ENCODE results near the gene IL22RA2. TPM values are rescaled to one million over a fixed set of nuclear protein-coding genes. Genes with fewer than 3 reads are reported as not detected.

Gene IL22RA2
- polyA plus RNA-seq, 3 donors: not detected

- no peak for TF ChIP-seq CTCF (IDR thresholded peaks at IDR 0.05)
- Mint-ChIP-seq H3K4me1 (peaks cover 28% of the 10 kb centered on the region), H3K27me3 (ENCODE audit: low read depth in 3 of 3) (no peaks in the 10 kb centered on the region), H3K36me3 (peaks cover 2 to 4% of the 10 kb centered on the region in 2 donors), H3K9me3 (peaks cover 3 to 12% (median 8%) of the 10 kb centered on the region in 7 donors), H3K4me3 (no peak overlapping the region), H3K27ac (no peak overlapping the region)
- Histone ChIP-seq H3K4me3 (replicated peaks in 1 of 3; ENCODE audit: low read depth in 2 of 3, low read length in 3 of 3) (no peak overlapping the region), H3K9me3 (replicated peaks in 1 of 2; ENCODE audit: control insufficient read depth in 1 of 2, insufficient read depth in 1 of 2, low read length in 2 of 2) (peaks cover 0 to 9% of the 10 kb centered on the region in 2 donors), H3K4me2 (replicated peaks; ENCODE audit: extremely low read depth, low read length, poor library complexity, severe bottlenecking) (no peak overlapping the region), H3K79me2 (ENCODE audit: insufficient read depth, low read length) (no peaks in the 10 kb centered on the region), H3K27me3 (ENCODE audit: control insufficient read depth in 2 of 2, insufficient read depth in 2 of 2, low read length in 2 of 2) (no peaks in the 10 kb centered on the region), H3K9ac (ENCODE audit: insufficient read depth, low read length, poor library complexity, severe bottlenecking) (no peak overlapping the region), H2AFZ (ENCODE audit: insufficient read depth, low read depth, low read length, poor library complexity, severe bottlenecking) (no peak overlapping the region), H4K20me1 (ENCODE audit: insufficient read depth, low read length) (no peaks in the 10 kb centered on the region), H3K36me3 (replicated peaks in 1 of 2; ENCODE audit: control insufficient read depth in 1 of 2, insufficient read depth in 2 of 2, low read length in 2 of 2) (no peaks in the 10 kb centered on the region), H3K27ac (ENCODE audit: low read depth in 1 of 2, low read length in 2 of 2) (no peak overlapping the region), H3K4me1 (ENCODE audit: control insufficient read depth in 1 of 2, insufficient read depth in 2 of 2, low read length in 2 of 2) (peaks cover 19 to 27% of the 10 kb centered on the region in 2 donors)
- intact Hi-C loops (cut with micrococcal nuclease): no loop called here
- 93% methylated on average over 3 of the region's 13 CpGs for WGBS (ENCODE audit: insufficient coverage)
- no peak for DNase-seq
Observed at GRCh38 chr6:137170266-137171052, 3.0 kb downstream of the IL22RA2 start.

- Histone ChIP-seq H3K9ac (ENCODE audit: insufficient read depth, low read length, poor library complexity, severe bottlenecking) (no peak overlapping the region), H3K4me2 (replicated peaks; ENCODE audit: extremely low read depth, low read length, poor library complexity, severe bottlenecking) (no peak overlapping the region), H4K20me1 (ENCODE audit: insufficient read depth, low read length) (no peaks in the 10 kb centered on the region), H3K79me2 (ENCODE audit: insufficient read depth, low read length) (no peaks in the 10 kb centered on the region), H3K4me3 (replicated peaks in 1 of 3; ENCODE audit: low read depth in 2 of 3, low read length in 3 of 3) (no peak overlapping the region), H2AFZ (ENCODE audit: insufficient read depth, low read depth, low read length, poor library complexity, severe bottlenecking) (no peak overlapping the region), H3K27me3 (ENCODE audit: control insufficient read depth in 2 of 2, insufficient read depth in 2 of 2, low read length in 2 of 2) (no peaks in the 10 kb centered on the region), H3K27ac (ENCODE audit: low read depth in 1 of 2, low read length in 2 of 2) (no peak overlapping the region), H3K9me3 (replicated peaks in 1 of 2; ENCODE audit: control insufficient read depth in 1 of 2, insufficient read depth in 1 of 2, low read length in 2 of 2) (peaks cover 9 to 11% of the 10 kb centered on the region in 2 donors), H3K36me3 (replicated peaks in 1 of 2; ENCODE audit: control insufficient read depth in 1 of 2, insufficient read depth in 2 of 2, low read length in 2 of 2) (no peaks in the 10 kb centered on the region), H3K4me1 (ENCODE audit: control insufficient read depth in 1 of 2, insufficient read depth in 2 of 2, low read length in 2 of 2) (peaks cover 32 to 51% of the 10 kb centered on the region in 2 donors)
- Mint-ChIP-seq H3K9me3 (peaks cover 11 to 22% (median 18%) of the 10 kb centered on the region in 7 donors), H3K4me3 (no peak overlapping the region), H3K27ac (peak overlapping the region in 1 of 7 donors; percentile 57), H3K27me3 (ENCODE audit: low read depth in 3 of 3) (no peaks in the 10 kb centered on the region), H3K4me1 (peaks cover 52% of the 10 kb centered on the region), H3K36me3 (peaks cover 2 to 13% of the 10 kb centered on the region in 2 donors)
- DNase-seq: no peak
- 100% methylated on average over 1 of the region's 4 CpGs for WGBS (ENCODE audit: insufficient coverage)
- intact Hi-C loops (cut with micrococcal nuclease): no loop called here
- TF ChIP-seq CTCF (IDR thresholded peaks at IDR 0.05): no peak
Observed at GRCh38 chr6:137167702-137168377, 5.6 kb downstream of the IL22RA2 start.

Measured in CD14-positive monocyte (primary cell).